ENCODE results near the gene KRT84. TPM values are rescaled to one million over a fixed set of nuclear protein-coding genes. Genes with fewer than 3 reads are reported as not detected.

The KRT84 gene
- total RNA-seq, 1 experiment from 2014 or later, result not detected

- Mint-ChIP-seq H3K36me3 (no peaks in the 10 kb centered on the region), H3K27ac (no peak overlapping the region), H3K4me3 (no peak overlapping the region), H3K9me3 (no peaks in the 10 kb centered on the region), H3K4me1 (no peaks in the 10 kb centered on the region), H3K27me3 (ENCODE audit: low read depth) (no peaks in the 10 kb centered on the region; the same call in 1 of the 2 replicates)
- POLR2A ChIA-PET, result no interaction called here
- DNase-seq (ENCODE audit: low spot score) (peak; percentile 66), ATAC-seq (peak; percentile 78)
- CTCF ChIA-PET, result interaction anchor here (0.6 to 5.3 kb wide), 25 partner anchors 10 to 601 kb away, joined by 3 to 38 read pairs (median 5); partner anchors contain the start of genes KRT5, KRT83 and KRT85
- TF ChIP-seq CREB1 (CRISPR knock-in tag; IDR thresholded peaks at IDR 0.05) (no peak), ZNF219 (CRISPR knock-in tag; IDR thresholded peaks at IDR 0.05; ENCODE audit: borderline replicate concordance) (no peak), HMGA2 (CRISPR knock-in tag; IDR thresholded peaks at IDR 0.05) (no peak), TEAD1 (CRISPR knock-in tag; IDR thresholded peaks at IDR 0.05) (no peak), E2F1 (CRISPR knock-in tag; IDR thresholded peaks at IDR 0.05) (no peak)
Observed at GRCh38 chr12:52380271-52380694, 5.2 kb downstream of the KRT84 start.

- ChIA-PET CTCF (interaction anchor here (0.6 to 5.3 kb wide), 20 partner anchors 9 to 500 kb away, joined by 3 to 38 read pairs (median 5); partner anchors contain the start of genes KRT5 and KRT85), POLR2A (no interaction called here)
- no peaks in the 10 kb centered on the region for H3K4me1 Mint-ChIP-seq
- TF ChIP-seq E2F4 (CRISPR knock-in tag; IDR thresholded peaks at IDR 0.05; ENCODE audit: borderline replicate concordance, low read depth) (no peak), ZNF671 (CRISPR knock-in tag; IDR thresholded peaks at IDR 0.05) (no peak), TP53 (CRISPR knock-in tag; IDR thresholded peaks at IDR 0.05) (no peak), CREB1 (CRISPR knock-in tag; IDR thresholded peaks at IDR 0.05) (no peak), TEAD1 (CRISPR knock-in tag; IDR thresholded peaks at IDR 0.05) (no peak), FOXJ3 (CRISPR knock-in tag; IDR thresholded peaks at IDR 0.05; ENCODE audit: borderline replicate concordance) (no peak), ZNF532 (CRISPR knock-in tag; IDR thresholded peaks at IDR 0.05; ENCODE audit: borderline replicate concordance) (no peak), ZNF396 (CRISPR knock-in tag; IDR thresholded peaks at IDR 0.05; ENCODE audit: borderline replicate concordance) (no peak), IRF2 (CRISPR knock-in tag; IDR thresholded peaks at IDR 0.05; ENCODE audit: borderline replicate concordance, low read depth) (no peak), PREB (CRISPR knock-in tag; IDR thresholded peaks at IDR 0.05; ENCODE audit: borderline replicate concordance) (no peak), NFYB (CRISPR knock-in tag; conservative IDR thresholded peaks at IDR 0.05; ENCODE audit: low read depth) (no peak), ZSCAN18 (CRISPR knock-in tag; IDR thresholded peaks at IDR 0.05) (no peak), ATF2 (CRISPR knock-in tag; IDR thresholded peaks at IDR 0.05; ENCODE audit: borderline replicate concordance, low read depth) (no peak), NR1H2 (CRISPR knock-in tag; IDR thresholded peaks at IDR 0.05) (no peak), SMAD4 (CRISPR knock-in tag; IDR thresholded peaks at IDR 0.05) (no peak)
- H3K9me3 Mint-ChIP-seq, result no peaks in the 10 kb centered on the region
- no peak for ATAC-seq
- no peaks in the 10 kb centered on the region for H3K36me3 Mint-ChIP-seq
- no peak overlapping the region for H3K4me3 Mint-ChIP-seq
- DNase-seq (ENCODE audit: low spot score), result no peak
- H3K27me3 Mint-ChIP-seq (ENCODE audit: low read depth), result no peaks in the 10 kb centered on the region; the same call in 1 of the 2 replicates
- H3K27ac Mint-ChIP-seq, result no peak overlapping the region
Observed at GRCh38 chr12:52379536-52379935, 5.9 kb downstream of the KRT84 start.

Data from WTC11 (cell line).